ENCODE measurements around the gene SLC44A2.

SLC44A2 gene

GRCh38 chr19:10617409-10618121 lies 7.8 kb upstream of the SLC44A2 start:
- DNase-seq, result no peak

- DNase-seq, result no peak
Observed at GRCh38 chr19:10618846-10619245, 6.5 kb upstream of the SLC44A2 start.

- no peak for DNase-seq
Observed at GRCh38 chr19:10620786-10621185, 4.6 kb upstream of the SLC44A2 start.

GRCh38 chr19:10621966-10622365 lies 3.4 kb upstream of the SLC44A2 start:
- DNase-seq, result no peak

- peak in 1 of 2 donors; percentile 22 for DNase-seq
Observed at GRCh38 chr19:10624585-10624984, 768 bp upstream of the SLC44A2 start.

GRCh38 chr19:10625762-10626138 lies 397 bp downstream of the SLC44A2 start:
- no peak for DNase-seq

GRCh38 chr19:10631874-10632273 lies 6.5 kb downstream of the SLC44A2 start:
- no peak for DNase-seq

- DNase-seq, result no peak
Observed at GRCh38 chr19:10634430-10634829, 9.1 kb downstream of the SLC44A2 start.

- DNase-seq, result no peak
Observed at GRCh38 chr19:10634963-10635362, 9.6 kb downstream of the SLC44A2 start.

GRCh38 chr19:10636304-10636972 lies 11.1 kb downstream of the SLC44A2 start:
- no peak for DNase-seq

- DNase-seq, result no peak
Observed at GRCh38 chr19:10637894-10638293, 12.5 kb downstream of the SLC44A2 start.

- no peak for DNase-seq
Observed at GRCh38 chr19:10639836-10640235, 14.5 kb downstream of the SLC44A2 start.

- DNase-seq, result no peak
Observed at GRCh38 chr19:10640361-10640760, 15.0 kb downstream of the SLC44A2 start.

GRCh38 chr19:10641248-10641647 lies 15.9 kb downstream of the SLC44A2 start:
- DNase-seq, result no peak

GRCh38 chr19:10642473-10643171 lies 17.3 kb downstream of the SLC44A2 start:
- no peak for DNase-seq

- DNase-seq, result no peak
Observed at GRCh38 chr19:10643172-10643967, 18.0 kb downstream of the SLC44A2 start.

GRCh38 chr19:10643968-10644259 lies 18.6 kb downstream of the SLC44A2 start:
- DNase-seq, result no peak

- peak; percentile 84 to 85 for DNase-seq
Observed at GRCh38 chr19:10644260-10645007, 19.1 kb downstream of the SLC44A2 start.

- DNase-seq, result no peak
Observed at GRCh38 chr19:10646456-10647159, 21.3 kb downstream of the SLC44A2 start.

GRCh38 chr19:10648360-10648759 lies 23.0 kb downstream of the SLC44A2 start:
- DNase-seq, result no peak

- no peak for DNase-seq
Observed at GRCh38 chr19:10651851-10652250, 26.5 kb downstream of the SLC44A2 start.

GRCh38 chr19:10653482-10653731 lies 28.1 kb downstream of the SLC44A2 start:
- no peak for DNase-seq
